Stimulated activated CD4-positive, alpha-beta T cell treated with anti-CD3 and anti-CD28 coated beads, TNF-alpha, amount 100 ng/mL, for 48 hours (primary cell): ENCODE measurements around the gene LATS2.

Experiments
- DNase-seq, 3 donors: peaks; one replicate each; pipeline ENCODE4 v3.0.0-alpha.2; 2020; ENCODE audit warnings: low read depth in 3 of 3

Gene LATS2

DNA sequence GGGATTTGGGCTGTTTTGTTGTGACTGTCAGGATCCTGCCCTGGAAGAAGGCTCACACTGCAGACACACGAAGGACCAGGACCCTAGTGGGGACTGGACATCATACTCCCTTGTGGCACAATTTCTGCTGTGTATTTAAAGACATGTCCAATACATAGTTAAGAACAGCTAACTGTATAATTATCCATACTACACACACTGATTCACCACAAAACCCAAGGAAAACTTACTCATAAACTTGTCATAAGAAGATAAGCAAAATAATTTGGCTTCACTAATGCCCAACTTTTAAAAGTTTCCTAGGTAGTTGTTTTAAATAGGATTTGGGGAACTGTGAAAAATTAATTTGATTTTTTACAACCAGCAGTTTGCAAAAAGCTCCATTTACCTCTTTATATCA is 46.1 kb downstream of the LATS2 start:
- no peak for DNase-seq

DNA sequence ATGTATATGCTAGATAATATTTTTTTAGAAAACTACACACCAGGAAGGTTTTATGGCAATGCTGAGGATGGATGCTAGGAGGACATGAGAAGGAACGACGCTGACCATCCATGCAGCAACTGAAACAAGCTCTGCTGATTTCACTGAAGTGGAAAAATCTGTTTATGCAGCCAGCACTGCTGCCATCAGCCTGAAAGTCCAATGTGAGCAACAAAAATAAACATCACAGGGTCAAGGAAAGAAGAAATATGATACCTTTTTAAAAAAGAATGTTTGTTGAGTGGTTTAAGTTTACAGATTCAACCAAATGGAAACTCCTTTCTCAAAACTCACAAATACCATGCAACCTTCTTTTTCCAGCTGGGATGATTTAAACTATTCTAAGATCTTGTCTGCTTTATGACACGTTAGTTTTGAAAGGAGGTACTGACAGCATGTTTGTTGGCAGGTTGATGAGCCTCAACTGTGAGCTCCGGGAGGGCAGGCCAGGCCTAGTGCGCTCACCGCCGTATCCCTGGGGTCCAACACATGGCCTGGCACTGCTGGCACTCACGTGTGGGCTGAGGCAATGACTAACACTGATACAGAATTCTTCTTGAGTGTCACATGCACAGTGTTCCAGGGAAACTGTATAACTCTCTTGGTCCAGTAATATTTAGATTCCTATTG is 46.8 kb downstream of the LATS2 start:
- DNase-seq: no peak

- no peak for DNase-seq
These were observed 47.3 kb downstream of the LATS2 start for GRCh38 chr13:21014139-21014501.

- no peak for DNase-seq
These were observed 47.7 kb downstream of the LATS2 start for GRCh38 chr13:21013682-21014038.

DNA sequence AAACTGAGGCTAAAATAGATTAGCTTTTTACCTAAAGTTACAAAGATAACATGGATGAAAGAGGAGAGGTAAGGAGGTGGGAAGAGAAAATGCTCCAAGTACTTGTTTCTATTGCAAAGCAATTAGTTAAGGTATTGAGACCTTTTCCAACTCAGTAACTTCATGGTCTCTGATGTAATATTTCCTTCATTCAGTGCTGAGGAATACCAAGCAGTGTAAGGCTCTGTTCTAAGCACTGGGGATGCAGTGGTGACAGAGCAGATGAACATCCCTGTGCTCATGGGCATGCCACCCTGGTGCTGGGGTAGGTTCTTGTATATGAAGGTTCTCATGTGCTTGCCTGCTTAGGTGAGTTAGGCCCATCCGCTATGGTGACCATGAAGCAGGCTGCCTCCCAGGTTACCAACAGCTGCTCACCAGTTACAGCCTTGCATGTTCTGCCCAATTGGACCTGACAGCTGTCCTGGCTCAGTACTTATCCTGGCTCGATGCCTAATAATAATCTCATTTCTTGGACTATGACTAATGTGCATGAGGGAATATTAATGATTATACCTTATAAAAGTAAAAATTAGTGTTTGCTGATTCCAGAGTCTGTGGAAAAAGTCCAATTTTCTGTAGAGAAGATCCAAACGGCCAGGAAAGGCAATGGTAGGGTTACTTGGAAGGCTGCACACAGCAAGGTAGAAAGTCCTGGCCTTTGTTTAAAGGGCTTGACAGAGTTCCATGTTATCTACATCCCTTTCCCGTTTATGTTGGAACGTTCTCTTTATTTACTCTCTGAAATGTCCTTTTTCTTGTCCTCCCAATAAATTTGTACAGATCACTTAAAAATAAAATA is 48.3 kb downstream of the LATS2 start:
- no peak for DNase-seq

DNA sequence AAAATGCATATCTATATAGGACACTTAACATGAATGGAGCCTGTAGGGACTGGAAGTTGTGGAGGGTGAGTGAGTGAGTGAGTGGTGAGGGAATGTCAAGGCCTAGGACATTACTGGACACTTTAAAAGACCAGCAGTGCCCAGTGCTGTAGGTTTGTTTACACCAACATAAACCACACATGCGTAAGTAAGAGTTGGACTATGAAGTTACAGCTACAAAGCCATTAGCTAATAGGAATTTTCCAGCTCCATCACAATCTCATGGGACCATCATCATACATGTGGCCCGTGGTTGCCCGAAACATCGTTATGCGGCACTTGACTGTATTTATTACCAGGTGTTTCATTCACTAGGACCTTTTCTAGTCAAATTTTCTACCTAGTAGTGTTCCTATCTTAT is 49.2 kb downstream of the LATS2 start:
- no peak for DNase-seq

DNA sequence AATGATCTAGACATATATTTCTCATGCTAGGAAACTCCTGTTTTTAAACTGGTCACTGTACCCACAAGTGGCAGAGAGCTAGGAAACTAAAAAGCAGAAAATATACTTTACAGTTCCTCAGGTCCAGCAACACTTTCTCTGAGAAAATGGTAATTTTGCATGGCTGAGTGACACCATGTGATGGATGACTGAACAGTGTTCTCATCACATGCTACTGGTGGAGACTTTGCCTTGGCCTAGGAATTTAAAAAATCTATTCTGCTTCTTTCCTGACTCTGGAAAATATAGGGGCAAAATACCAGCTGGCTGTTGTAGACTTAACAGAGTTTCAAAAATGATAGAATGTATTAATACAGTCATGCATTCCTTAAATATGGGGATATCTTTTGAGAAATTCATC is 50.0 kb downstream of the LATS2 start:
- no peak for DNase-seq

DNA sequence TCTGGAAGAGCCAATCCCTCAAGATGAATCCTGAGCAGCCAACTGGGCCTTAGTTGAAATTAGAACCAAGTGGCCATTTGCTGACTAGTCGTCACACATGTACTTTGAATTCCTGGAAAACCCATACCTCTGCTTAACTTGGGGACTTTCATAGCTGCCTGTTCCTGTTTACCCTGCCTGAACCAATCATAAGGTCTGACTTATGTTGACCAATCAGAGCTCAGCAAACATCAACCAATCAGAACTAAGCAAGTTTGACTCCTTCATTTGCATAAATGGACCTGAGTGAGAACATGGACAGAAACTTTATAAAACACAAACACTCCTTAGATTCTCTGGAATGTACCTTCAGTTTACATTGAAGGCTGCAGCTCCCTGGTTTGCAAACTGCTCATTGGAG is 50.8 kb downstream of the LATS2 start:
- DNase-seq: no peak

DNA sequence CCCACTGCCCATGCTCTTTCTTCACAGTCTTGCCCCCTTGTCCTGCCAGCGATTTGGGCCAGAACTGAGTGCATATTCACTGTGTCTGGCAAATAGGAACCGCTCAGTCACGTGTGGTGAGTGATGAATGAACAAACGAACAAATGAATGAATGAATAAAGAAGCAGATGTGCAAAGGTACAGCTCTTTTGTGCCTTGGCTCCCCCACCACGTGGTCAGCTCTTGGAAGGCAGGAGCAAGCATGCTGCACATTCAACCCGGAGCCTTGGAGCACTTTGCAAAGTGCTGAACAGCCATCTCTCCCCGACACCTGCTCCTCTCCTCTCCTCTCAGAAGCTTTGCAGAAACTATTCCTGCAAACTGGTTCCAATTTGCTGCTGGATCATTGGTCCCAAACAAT is 52.4 kb downstream of the LATS2 start:
- no peak for DNase-seq

GRCh38 chr13:21008026-21008425 is 53.4 kb downstream of the LATS2 start:
- no peak for DNase-seq

DNA sequence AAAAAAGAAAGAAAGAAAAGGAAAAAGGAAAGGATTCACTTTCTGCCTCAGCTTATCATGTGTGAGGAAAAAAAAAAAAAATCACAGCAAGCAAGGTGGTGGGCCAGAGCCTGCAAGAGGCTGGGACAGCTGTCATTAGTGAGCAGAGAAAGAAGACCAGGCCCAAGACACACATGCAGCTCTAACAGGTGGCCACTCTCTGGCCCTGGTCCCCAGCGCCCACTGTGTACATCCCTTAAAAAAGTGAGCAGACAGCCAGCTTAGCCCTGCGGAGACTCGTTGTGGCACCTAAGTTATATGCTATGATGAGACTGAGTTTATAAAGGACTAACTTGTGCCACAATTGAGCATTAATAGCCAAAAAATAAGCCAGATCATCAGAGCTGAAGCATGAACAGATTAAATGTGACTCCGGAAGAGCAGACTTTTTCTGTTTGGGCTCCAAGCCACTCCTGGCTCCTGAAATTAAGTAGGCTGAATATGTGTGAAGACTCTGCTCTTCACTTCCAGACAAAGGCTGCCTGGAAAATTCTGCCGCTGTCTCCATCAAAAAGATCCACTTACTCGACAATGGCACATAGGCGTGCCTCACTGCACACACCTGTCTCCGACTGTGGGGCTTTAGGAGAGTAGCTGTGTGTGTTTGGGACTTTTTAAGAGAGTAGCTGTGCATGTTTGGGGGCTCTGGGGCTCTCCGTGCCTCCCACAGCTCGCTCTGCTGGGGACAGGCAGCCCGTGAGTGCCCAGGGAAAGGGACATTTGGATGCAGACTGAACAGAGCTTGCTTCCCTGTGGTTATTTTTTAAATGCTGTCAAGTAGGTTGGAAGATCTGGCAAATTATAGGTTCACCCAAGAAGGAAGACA is 55.0 kb downstream of the LATS2 start:
- DNase-seq: no peak

GRCh38 chr13:21005193-21005592 is 56.2 kb downstream of the LATS2 start:
- no peak for DNase-seq

- no peak for DNase-seq
These were observed 59.9 kb downstream of the LATS2 start for GRCh38 chr13:21001471-21001870.

DNA sequence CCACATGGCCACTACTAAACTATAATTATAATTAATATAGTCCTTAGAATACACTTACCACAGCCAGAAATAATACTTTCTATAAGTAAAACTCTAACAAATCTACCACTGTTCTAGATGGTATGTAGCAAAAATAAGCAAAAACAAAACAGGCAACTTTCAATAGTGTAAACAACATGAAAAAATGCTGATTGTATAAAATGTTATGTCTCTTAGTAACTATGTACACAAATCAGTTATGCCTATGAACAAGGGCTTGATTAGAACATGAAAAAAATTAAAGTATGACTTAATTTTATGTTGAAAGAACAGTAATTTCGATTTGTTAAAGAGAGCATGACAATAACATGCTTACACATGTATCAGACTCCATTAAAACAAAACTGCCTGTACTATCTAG is 60.7 kb downstream of the LATS2 start:
- no peak for DNase-seq

GRCh38 chr13:20998649-20999415 is 62.6 kb downstream of the LATS2 start:
- DNase-seq: no peak

- DNase-seq: no peak
These were observed 63.9 kb downstream of the LATS2 start for GRCh38 chr13:20997301-20998161.

GRCh38 chr13:20995245-20995838 is 66.0 kb downstream of the LATS2 start:
- DNase-seq: no peak

DNA sequence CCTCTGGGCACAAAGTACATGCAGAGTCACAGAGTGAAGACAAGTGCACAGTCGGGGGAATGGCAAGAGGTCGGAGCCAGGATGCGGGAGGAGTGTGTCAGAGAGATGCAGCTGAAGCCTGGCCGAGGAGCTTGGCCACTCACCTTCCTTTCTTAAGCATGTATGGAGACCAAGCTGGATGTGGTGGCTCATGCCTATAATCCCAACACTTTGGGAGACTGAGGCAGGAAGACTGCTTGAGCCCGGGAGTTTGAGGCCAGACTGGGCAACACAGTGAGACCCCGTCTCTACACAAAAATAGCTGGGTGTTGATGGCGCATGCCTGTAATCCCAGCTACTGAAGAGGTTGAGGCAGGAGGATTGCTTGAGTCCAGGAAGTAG is 67.0 kb downstream of the LATS2 start:
- no peak for DNase-seq

DNA sequence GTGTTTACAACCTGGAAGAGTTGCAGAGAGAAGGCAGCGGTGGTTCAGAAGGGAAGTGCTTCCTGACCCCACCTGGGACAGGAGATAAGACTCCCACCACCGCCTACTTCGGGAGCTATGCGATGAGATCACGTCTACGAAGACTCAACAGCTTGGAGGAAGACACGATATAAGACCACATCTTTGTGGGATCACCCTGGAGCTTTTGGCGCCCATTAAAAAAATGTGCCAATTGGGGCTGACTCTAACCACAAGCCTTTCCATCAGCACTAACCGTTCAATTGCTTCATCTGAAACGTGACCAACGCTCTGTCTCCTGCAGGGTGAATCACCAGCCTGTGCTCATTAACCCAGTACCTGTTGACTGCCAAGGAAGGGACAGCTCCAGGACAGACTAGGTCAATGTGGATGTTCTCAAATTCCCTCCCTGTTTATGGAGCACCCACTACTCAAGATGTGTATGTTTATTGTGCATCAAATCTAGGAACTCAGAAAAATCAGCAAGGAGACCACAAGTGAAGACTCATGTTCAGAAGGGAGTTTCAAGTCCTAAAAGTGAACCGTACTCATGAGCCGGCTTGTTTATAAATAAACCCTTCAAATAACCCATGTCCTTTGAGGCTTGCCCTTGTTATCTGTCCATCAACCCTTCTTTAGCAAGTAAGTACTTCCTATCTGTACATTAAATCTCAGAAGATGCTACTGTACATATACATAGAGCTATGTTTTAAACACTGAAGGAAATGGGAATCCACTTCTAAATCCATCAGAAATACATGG is 67.5 kb downstream of the LATS2 start:
- DNase-seq: no peak

GRCh38 chr13:20993211-20993610 is 68.2 kb downstream of the LATS2 start:
- DNase-seq: no peak
